Neural crest cell (in vitro differentiated cells): ENCODE results near the gene GPR50. TPM values are rescaled to one million over a fixed set of nuclear protein-coding genes. Genes with fewer than 3 reads are reported as not detected.

ENCODE experiments used
- DNase-seq: peaks from one replicate; pipeline ENCODE4 v3.0.0; 2021; ENCODE audit warnings: low read depth, mixed read lengths, low spot score
- H3K27ac Mint-ChIP-seq: one replicate; pipeline ENCODE4 v1.8.0; 2021; ENCODE audit warnings: mild to moderate bottlenecking, mixed read lengths; ENCODE audit not compliant: unreplicated experiment
- H3K27me3 Mint-ChIP-seq: 2 replicates; pipeline ENCODE4 v1.8.0; 2021; ENCODE audit warnings: low read depth, mild to moderate bottlenecking, mixed read lengths
- H3K36me3 Mint-ChIP-seq: 2 replicates; pipeline ENCODE4 v1.8.0; 2021; ENCODE audit warnings: low read depth, mild to moderate bottlenecking, mixed read lengths
- H3K4me1 Mint-ChIP-seq: 2 replicates; pipeline ENCODE4 v1.8.0; 2021; ENCODE audit warnings: mixed read lengths
- H3K4me3 Mint-ChIP-seq: one replicate; pipeline ENCODE4 v1.8.0; 2021; ENCODE audit warnings: mild to moderate bottlenecking, mixed read lengths
- H3K9me3 Mint-ChIP-seq: 2 replicates; pipeline ENCODE4 v1.8.0; 2021; ENCODE audit warnings: mixed read lengths
- CTCF ChIP-seq: fragments of 200-600 bp; sonication (generic); conservative IDR thresholded peaks from 2 replicates; pipeline ENCODE4 v1.5.0; 2021; ENCODE audit warnings: antibody characterized with exemption, mild to moderate bottlenecking
- microRNA-seq: library from miRNA; unstranded; fragments of <30 nt; microRNA quantifications from one replicate; pipeline ENCODE4, GENCODE V29; 2020
- total RNA-seq: library from RNA; stranded (reverse); gene quantifications from 2 replicates; pipeline ENCODE4 v1.2.1, GENCODE V29; 2021

The GPR50 gene
- total RNA-seq, 1 donor from 2014 or later: 4.4 TPM

GRCh38 chrX:151226941-151227340 lies 50.6 kb downstream of the GPR50 start:
- Mint-ChIP-seq H3K9me3 (no peaks in the 10 kb centered on the region), H3K27ac (no peak overlapping the region), H3K4me3 (no peak overlapping the region), H3K27me3 (peaks cover 9% of the 10 kb centered on the region), H3K36me3 (no peaks in the 10 kb centered on the region), H3K4me1 (no peaks in the 10 kb centered on the region)
- DNase-seq: no peak
- no peak for TF ChIP-seq CTCF

- Mint-ChIP-seq H3K9me3 (no peaks in the 10 kb centered on the region), H3K4me1 (no peaks in the 10 kb centered on the region), H3K27me3 (peaks cover 9% of the 10 kb centered on the region), H3K4me3 (no peak overlapping the region), H3K36me3 (no peaks in the 10 kb centered on the region), H3K27ac (no peak overlapping the region)
- TF ChIP-seq CTCF: no peak
- no peak for DNase-seq
Observed at GRCh38 chrX:151227627-151228026, 51.2 kb downstream of the GPR50 start.

GRCh38 chrX:151228935-151229334 lies 52.6 kb downstream of the GPR50 start:
- H3K9me3 Mint-ChIP-seq: no peaks in the 10 kb centered on the region
- no peak for TF ChIP-seq CTCF
- peaks cover 10% of the 10 kb centered on the region for H3K27me3 Mint-ChIP-seq
- DNase-seq: no peak
- H3K4me3 Mint-ChIP-seq: no peak overlapping the region
- no peaks in the 10 kb centered on the region for H3K4me1 Mint-ChIP-seq
- H3K36me3 Mint-ChIP-seq: no peaks in the 10 kb centered on the region
- no peak overlapping the region for H3K27ac Mint-ChIP-seq

Small RNAs within 50 kb of the gene (microRNA-seq; reads per million reads assigned to microRNA genes)
- not detected for gene MIR4330

Other genes starting within 250 kb of the GPR50 start
- 275 and 277 TPM in 2 replicates for gene HMGB3, start 193.2 kb upstream of the GPR50 start, total RNA-seq
- gene VMA21, start 220.6 kb downstream of the GPR50 start, total RNA-seq: 51.3 and 60.1 TPM in 2 replicates